ENCODE results near the gene MGAT3. TPM values are rescaled to one million over a fixed set of nuclear protein-coding genes. Genes with fewer than 3 reads are reported as not detected.

The MGAT3 gene
- total RNA-seq, 2 experiments from 2014 or later: 1.0 to 1.2 TPM

DNA sequence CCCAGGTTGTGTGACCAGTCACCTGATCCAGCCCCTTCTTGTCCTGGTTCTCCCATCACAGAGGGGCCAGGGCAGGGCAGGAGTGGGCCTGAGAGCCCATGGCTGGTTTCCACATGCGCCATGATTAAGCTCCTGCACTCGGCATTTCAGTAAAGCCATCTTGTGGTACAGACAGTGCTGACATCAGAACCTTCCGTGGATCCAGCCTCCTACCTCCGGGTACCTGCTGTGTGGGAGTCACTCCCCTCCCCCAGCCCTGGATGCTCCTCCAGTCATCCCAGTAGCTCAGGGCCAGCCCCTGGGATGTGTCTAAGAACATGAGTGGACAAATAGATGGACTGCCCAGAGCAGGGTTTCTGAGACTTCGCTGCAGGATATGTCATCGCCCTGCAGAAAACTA is 22.1 kb upstream of the MGAT3 start:
- Mint-ChIP-seq H3K27ac (no peak overlapping the region), H3K27me3 (peaks cover 9% of the 10 kb centered on the region), H3K9me3 (no peaks in the 10 kb centered on the region), H3K36me3 (no peaks in the 10 kb centered on the region), H3K4me3 (no peak overlapping the region), H3K4me1 (peaks cover 6% of the 10 kb centered on the region)
- DNase-seq: no peak

DNA sequence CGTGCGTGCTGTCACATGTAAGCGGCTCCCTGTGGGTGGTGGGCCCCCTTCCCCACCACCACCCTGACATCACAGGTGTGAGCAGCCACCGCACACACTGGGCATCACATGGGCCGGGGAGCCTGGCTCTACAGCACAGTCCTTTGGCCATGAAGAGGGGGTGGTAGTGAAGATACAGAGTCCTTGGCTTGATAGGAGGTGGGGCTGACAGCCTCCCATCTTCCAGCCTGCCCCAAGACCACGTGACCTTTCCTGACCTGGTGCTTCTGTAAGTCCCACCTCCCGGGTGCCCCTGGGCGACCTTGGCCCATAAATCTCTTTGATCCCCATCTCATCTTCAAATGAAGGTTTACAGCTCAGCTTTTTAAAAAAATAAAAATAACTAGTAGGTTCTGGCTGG is 21.2 kb upstream of the MGAT3 start:
- no peaks in the 10 kb centered on the region for H3K36me3 Mint-ChIP-seq
- peaks cover 9% of the 10 kb centered on the region for H3K27me3 Mint-ChIP-seq
- DNase-seq: no peak
- peaks cover 6% of the 10 kb centered on the region for H3K4me1 Mint-ChIP-seq
- H3K27ac Mint-ChIP-seq: no peak overlapping the region
- no peaks in the 10 kb centered on the region for H3K9me3 Mint-ChIP-seq
- no peak overlapping the region for H3K4me3 Mint-ChIP-seq

DNA sequence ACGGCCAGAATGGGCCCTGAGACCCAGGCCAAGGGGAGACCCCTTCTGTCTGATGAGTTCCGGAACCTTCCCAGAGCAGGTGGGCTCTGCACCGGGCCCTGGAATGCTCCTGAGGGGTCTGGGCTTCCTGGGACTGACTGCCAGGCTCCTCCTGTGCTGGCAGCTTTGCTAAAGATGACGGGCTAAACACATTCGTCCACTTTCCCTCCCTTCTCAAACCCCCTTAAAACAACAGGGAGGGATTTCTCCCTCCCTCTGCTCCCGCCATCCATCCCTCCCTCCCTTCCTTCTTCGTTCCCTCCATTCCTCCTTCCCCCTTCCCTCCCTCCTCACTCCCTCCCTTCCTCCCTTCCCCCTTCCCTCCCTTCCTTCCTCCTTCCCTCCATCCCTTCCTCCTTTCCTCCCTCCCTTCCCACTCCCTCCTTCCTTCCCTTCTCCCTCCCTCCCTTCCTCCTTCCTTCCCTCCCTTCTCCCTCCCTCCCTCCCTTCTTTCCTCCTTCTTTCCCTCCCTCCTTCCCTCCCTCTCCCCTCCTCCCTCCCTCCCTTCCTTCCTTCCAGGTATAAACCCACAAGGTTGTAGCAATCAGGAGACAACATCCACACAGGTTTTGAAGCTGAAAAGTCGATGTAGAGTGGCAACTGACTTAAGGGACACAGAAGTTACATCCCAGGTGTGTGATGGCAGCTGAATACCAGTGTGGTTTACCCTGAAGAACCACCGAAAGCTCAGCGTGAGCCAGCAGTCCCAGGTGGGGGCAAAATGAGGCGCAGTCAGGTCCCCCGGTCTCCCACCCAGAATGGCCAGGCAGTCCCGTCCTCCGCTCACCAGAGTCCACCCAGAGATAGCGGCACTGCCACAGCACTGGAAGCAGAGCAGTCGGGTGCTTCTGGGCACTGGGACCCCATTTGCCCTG is 18.8 kb upstream of the MGAT3 start:
- Mint-ChIP-seq H3K27me3 (peaks cover 9% of the 10 kb centered on the region), H3K4me1 (peaks cover 6% of the 10 kb centered on the region), H3K27ac (no peak overlapping the region), H3K36me3 (no peaks in the 10 kb centered on the region), H3K4me3 (no peak overlapping the region), H3K9me3 (no peaks in the 10 kb centered on the region)
- no peak for DNase-seq

DNA sequence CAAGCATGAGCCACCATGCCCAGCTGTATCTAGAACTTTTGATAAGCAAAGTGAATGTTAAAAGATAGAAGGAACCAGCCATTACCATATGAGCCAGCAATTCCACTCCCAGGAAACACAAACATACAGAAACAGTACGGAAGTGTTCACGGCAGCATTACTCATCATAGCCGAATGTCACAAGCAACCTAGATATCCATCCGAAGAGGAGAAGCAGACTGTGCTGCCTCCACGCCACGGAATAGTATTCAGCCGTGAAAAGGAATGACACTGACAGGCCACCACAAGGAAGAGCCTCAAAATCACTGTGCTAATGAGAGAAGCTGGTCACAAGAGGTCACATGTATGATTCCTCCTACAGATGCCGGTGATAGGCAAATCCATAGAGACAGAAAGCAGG is 17.6 kb upstream of the MGAT3 start:
- no peak for DNase-seq
- H3K27me3 Mint-ChIP-seq: peaks cover 9% of the 10 kb centered on the region
- H3K9me3 Mint-ChIP-seq: no peaks in the 10 kb centered on the region
- peaks cover 6% of the 10 kb centered on the region for H3K4me1 Mint-ChIP-seq
- no peak overlapping the region for H3K4me3 Mint-ChIP-seq
- no peak overlapping the region for H3K27ac Mint-ChIP-seq
- H3K36me3 Mint-ChIP-seq: no peaks in the 10 kb centered on the region

DNA sequence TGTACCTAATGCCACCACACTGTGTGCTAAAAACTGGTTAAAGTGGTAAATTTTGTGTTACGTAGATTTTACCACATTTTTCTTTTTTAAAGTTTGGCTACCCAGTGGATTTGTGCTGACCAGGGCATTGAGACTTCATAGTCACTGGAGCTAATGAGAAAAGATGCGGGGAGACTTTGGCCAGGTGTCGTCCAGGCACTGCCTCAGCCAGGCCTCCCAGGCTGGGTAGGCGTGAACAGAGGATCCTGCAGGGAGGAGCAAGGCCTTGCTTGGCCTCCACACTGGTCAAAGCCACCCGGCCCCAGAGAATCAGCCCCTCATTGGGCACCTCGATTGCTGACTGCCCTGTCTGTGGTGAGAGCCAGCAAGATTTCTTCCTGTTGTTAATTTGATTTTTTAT is 13.4 kb upstream of the MGAT3 start:
- peaks cover 7% of the 10 kb centered on the region for H3K27me3 Mint-ChIP-seq
- DNase-seq: no peak
- no peak overlapping the region for H3K4me3 Mint-ChIP-seq
- peaks cover 13% of the 10 kb centered on the region for H3K4me1 Mint-ChIP-seq
- no peaks in the 10 kb centered on the region for H3K9me3 Mint-ChIP-seq
- no peak overlapping the region for H3K27ac Mint-ChIP-seq
- H3K36me3 Mint-ChIP-seq: peaks cover 2% of the 10 kb centered on the region

DNA sequence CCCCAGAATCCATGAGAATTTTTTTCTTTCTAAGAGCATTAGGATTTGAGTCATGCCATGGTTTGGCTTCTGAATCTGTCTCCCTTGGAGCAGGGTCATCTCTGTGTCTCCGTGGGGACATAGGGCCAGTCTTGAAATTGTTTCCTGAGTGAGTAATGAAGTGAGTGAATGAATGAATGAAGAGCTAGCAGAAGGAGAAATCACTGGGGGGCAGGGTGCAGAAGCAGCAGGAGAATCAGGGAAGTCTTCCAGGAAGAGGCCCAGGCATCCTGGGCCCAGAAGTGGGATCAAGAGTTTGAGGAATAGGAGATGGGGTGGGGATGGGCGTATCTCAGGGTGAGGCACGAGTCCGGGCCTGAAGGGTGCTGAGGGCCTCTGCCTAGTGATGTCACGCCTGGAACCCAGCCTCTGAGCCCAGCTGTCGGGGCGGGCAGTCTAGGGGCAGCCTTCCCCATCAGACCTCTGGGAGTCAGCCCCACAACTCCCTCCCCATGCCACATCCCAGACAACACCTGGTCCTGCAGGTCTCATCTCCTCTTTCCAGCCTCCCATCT is 12.5 kb upstream of the MGAT3 start:
- no peak overlapping the region for H3K4me3 Mint-ChIP-seq
- peaks cover 2% of the 10 kb centered on the region for H3K36me3 Mint-ChIP-seq
- peaks cover 13% of the 10 kb centered on the region for H3K4me1 Mint-ChIP-seq
- DNase-seq: no peak
- H3K9me3 Mint-ChIP-seq: no peaks in the 10 kb centered on the region
- H3K27me3 Mint-ChIP-seq: no peaks in the 10 kb centered on the region
- H3K27ac Mint-ChIP-seq: no peak overlapping the region

DNA sequence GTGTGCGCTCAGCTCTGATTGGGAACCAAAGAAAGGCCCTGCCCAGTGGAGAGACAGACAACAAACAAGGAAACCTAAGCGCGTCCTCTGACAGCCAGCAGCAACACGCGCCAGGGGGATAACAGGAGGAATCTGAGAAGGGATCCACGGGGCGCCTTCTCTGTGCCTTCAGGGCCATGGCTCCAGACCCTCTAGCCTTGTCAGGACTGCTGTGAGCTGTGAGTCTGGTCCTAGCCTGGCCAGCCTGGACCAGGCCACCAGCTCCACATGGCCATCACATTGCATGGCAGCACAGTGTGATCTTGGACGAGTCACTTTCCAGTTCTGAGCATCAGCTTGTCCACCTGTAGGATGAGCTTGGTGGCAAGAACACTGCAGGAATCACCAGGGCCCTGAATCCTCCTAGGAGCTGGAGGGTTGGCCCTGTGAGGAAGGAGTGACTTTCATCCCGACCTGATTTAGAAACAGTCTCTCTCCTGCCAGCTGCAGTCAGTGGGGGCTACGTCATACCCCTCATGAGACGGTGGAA is 11.8 kb upstream of the MGAT3 start:
- H3K27me3 Mint-ChIP-seq: no peaks in the 10 kb centered on the region
- peaks cover 2% of the 10 kb centered on the region for H3K36me3 Mint-ChIP-seq
- peaks cover 15% of the 10 kb centered on the region for H3K4me1 Mint-ChIP-seq
- H3K9me3 Mint-ChIP-seq: no peaks in the 10 kb centered on the region
- no peak for DNase-seq
- no peak overlapping the region for H3K27ac Mint-ChIP-seq
- no peak overlapping the region for H3K4me3 Mint-ChIP-seq

DNA sequence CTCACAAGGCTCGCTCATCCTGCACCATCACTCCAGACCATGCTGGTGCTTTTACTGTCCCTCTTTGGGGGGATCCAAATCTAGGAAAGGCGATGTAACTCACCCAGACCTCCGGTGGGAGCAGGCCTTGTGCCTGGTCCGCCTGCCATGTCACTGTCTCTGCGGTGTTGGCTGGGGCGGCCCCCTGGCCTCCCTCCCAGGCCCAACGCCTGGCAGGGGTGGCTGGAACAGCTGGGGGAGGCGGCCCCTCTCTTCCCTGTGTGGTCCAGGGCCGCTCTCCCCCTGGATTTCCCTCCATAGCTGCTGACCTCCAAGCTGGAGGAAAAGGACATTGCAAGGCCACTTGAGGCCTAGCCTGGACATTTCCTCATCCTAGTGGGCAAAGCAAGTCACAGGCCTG is 11.1 kb upstream of the MGAT3 start:
- Mint-ChIP-seq H3K4me3 (no peak overlapping the region), H3K36me3 (peaks cover 2% of the 10 kb centered on the region), H3K27ac (no peak overlapping the region), H3K4me1 (peaks cover 15% of the 10 kb centered on the region), H3K9me3 (no peaks in the 10 kb centered on the region), H3K27me3 (no peaks in the 10 kb centered on the region)
- no peak for DNase-seq

DNA sequence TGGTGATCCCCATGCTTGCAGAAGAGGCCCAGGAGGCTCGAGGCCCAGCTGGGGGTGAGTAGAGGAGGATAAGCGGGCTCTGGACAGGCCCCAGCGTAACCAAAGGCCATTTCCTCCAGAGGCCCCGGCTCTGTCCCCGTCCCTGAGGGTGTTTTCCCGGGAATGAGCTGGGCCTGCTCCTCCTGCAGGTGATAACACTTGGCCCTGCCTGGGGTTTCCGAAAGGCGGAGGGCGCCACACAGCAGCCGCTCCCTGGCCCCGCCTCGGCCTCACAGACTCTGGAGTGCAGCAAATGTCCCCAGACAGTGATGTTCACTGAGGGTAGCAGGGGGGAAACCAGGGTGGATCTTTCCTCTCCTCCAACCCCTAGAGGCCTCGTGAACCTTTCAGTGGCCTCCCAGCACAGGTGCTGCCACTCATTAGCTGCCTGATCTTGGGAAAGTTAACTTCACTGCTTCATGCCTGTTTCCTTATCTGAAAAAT is 10.5 kb upstream of the MGAT3 start:
- H3K36me3 Mint-ChIP-seq: peaks cover 2% of the 10 kb centered on the region
- no peaks in the 10 kb centered on the region for H3K27me3 Mint-ChIP-seq
- no peak overlapping the region for H3K4me3 Mint-ChIP-seq
- peak overlapping the region; percentile 54 for H3K27ac Mint-ChIP-seq
- DNase-seq: peak; percentile 13
- H3K4me1 Mint-ChIP-seq: peaks cover 17% of the 10 kb centered on the region
- no peaks in the 10 kb centered on the region for H3K9me3 Mint-ChIP-seq

DNA sequence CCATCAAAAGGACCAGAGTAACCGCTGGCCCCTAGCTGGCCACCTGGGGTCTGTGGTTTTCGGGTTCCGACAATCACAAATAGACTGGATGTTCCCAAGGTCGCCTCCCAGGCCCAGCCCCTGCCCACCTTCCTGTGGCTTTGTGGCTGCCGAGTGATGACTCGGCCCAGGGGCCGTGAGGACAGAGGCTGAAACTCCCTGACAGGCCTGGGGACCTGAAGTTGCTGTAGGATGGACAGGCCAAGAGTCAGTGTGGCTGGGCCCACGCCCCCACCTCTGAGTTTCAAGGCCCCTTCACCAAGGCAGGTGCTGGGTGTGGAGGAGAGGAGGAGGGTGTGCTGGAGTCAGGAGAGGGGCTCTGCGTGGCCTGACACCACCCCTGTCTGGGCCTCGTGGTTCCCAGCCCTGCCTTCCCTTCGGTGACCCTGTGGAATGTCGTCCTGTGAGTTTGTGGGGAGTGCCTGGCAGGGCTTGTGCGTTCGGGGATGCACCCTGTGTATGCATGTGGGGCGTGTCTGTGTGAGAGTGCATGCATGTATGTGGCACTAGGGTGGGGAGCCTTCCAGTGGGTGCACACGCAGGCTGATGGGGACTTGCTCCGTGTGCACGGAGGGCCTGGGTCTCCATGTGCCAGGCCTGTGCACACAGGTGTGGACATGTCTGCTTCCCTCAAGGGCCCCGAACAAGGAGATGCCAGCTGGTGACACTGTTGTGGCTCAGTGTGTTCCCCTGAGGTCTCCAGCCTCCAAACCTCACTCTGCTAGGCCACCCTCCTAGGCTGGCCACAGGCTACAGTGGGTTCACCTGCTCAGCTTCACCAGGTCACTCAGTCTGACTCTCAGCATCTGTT is 8.4 kb upstream of the MGAT3 start:
- Mint-ChIP-seq H3K27ac (no peak overlapping the region), H3K9me3 (no peaks in the 10 kb centered on the region), H3K4me3 (no peak overlapping the region), H3K27me3 (no peaks in the 10 kb centered on the region), H3K4me1 (peaks cover 22% of the 10 kb centered on the region), H3K36me3 (peaks cover 2% of the 10 kb centered on the region)
- no peak for DNase-seq

DNA sequence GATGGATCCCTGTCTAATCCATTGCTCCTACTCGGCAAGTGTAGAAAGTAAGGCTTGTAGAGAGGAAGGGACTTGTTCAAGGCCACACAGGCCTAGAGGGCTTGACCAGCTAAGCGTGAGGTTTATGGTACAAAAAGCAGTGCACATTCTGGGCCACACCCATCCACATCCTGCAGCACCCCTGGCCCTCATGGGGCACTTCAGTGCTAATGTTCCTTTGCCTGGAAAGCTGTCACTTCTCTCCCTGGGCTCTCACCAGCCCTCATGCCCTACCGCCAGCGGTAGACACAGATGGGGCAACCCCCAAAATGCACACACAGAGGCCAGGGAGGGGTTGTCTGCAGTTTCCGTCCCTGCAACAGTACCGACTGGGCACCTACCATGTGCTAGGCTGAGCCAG is 7.1 kb upstream of the MGAT3 start:
- Mint-ChIP-seq H3K36me3 (peaks cover 2% of the 10 kb centered on the region), H3K4me3 (no peak overlapping the region), H3K4me1 (peaks cover 22% of the 10 kb centered on the region), H3K27me3 (no peaks in the 10 kb centered on the region), H3K27ac (no peak overlapping the region), H3K9me3 (no peaks in the 10 kb centered on the region)
- DNase-seq: no peak

DNA sequence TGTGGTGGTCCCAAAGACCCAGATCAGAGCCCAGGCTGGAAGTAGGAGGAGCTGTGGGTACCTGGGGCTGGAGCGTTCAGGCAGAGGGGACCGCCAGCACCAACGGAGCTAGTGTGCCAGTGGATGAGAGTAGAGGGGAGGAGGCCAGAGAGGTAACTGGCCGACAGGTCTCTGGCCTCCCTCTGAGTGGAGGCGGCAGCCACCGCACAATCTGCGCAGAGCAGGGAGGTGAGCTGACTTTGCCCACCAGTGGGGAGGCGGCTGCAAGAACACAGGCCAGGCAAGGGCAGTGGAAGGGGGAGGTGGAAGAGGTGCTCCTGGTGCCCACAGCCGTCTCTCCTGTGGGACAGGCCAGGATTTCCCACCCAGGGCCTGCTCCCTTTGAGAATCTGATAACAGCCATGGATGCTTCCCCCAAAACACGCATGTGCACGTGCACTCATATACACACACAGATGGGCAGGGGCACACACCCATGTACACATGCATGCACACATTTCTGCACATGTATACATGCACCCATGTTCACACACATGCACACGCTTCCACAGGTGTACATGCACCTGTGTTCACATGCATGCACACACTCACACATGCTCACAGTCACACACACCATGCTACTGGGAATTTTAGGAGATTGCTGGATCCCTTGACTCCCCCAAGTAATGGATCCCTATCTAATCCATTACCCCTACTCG is 6.4 kb upstream of the MGAT3 start:
- DNase-seq: no peak
- H3K27ac Mint-ChIP-seq: no peak overlapping the region
- H3K9me3 Mint-ChIP-seq: no peaks in the 10 kb centered on the region
- H3K27me3 Mint-ChIP-seq: peaks cover under 1% of the 10 kb centered on the region
- no peak overlapping the region for H3K4me3 Mint-ChIP-seq
- peaks cover 22% of the 10 kb centered on the region for H3K4me1 Mint-ChIP-seq
- peaks cover 2% of the 10 kb centered on the region for H3K36me3 Mint-ChIP-seq

DNA sequence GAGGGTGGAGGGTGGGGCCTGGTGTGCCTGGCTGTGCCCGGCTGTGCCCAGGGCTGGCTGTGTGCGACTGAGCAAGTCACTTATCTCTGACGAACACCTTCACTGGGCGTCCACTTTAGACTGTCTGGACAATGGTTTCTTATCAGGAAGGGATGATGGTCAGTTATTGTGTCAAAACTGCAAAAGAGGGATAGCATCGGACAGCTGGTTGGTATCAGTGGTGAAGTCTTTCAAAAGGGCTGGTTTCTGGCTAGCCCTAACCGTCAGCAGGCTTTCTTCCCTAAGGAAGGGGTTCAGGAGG is 4.1 kb upstream of the MGAT3 start:
- H3K27ac Mint-ChIP-seq: no peak overlapping the region
- peaks cover 9% of the 10 kb centered on the region for H3K27me3 Mint-ChIP-seq
- DNase-seq: no peak
- H3K36me3 Mint-ChIP-seq: peaks cover 6% of the 10 kb centered on the region
- H3K9me3 Mint-ChIP-seq: peaks cover 3% of the 10 kb centered on the region
- H3K4me1 Mint-ChIP-seq: peaks cover 18% of the 10 kb centered on the region
- H3K4me3 Mint-ChIP-seq: no peak overlapping the region

DNA sequence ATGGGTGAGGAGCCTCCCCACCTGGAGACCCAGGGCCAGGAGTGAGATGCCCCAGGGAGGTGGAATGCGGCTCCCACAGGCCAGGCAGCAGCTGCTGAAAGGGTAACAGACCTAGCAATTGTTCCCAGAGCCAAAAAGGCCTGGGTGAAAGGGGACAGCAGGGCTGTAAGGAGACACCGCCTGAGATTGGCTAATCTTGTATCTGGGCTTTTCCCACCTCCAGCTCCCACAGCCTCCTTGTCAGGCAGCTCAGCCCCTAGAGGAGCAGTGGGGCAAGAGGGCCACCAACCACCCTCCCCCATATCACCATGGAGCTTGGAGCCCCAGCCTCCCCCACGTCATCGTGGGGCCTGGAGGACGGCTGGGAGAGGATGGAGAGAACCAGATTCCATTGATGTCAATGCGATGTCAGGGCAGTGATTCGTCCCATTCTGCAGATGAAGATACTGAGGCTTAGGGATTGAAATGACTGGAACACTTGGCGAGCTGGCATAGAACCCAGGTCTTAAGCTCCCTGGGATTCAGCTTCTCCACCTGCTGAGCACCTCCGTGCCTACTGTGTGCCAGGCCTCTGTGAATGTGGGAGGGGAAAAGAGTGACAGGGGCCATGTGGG is 2.9 kb upstream of the MGAT3 start:
- peaks cover 3% of the 10 kb centered on the region for H3K9me3 Mint-ChIP-seq
- no peak for DNase-seq
- H3K27me3 Mint-ChIP-seq: peaks cover 18% of the 10 kb centered on the region
- peaks cover 17% of the 10 kb centered on the region for H3K4me1 Mint-ChIP-seq
- H3K27ac Mint-ChIP-seq: no peak overlapping the region
- peaks cover 6% of the 10 kb centered on the region for H3K36me3 Mint-ChIP-seq
- H3K4me3 Mint-ChIP-seq: no peak overlapping the region
